ENCODE measurements around the gene RORB.

DNA sequence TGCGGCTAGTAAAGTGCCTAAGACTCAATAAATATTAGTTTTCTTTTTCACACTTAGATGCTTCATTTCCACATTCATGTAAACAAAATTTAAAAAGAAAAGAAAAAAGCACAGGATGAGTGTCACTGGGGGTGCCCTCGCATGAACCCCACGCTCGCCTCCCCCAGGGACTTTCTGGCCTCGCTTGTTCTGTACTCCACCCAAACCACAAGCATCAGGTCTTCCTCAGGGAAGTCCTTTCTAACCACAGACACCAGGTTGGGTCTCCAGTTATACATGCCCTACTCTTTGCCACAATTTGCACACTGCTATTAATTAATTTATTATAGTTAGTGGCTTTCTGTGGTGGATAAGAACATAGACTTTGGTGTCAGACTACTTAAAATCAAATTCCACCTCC, 92.4 kb downstream of the RORB start:
- TF ChIP-seq, protein P1, sequence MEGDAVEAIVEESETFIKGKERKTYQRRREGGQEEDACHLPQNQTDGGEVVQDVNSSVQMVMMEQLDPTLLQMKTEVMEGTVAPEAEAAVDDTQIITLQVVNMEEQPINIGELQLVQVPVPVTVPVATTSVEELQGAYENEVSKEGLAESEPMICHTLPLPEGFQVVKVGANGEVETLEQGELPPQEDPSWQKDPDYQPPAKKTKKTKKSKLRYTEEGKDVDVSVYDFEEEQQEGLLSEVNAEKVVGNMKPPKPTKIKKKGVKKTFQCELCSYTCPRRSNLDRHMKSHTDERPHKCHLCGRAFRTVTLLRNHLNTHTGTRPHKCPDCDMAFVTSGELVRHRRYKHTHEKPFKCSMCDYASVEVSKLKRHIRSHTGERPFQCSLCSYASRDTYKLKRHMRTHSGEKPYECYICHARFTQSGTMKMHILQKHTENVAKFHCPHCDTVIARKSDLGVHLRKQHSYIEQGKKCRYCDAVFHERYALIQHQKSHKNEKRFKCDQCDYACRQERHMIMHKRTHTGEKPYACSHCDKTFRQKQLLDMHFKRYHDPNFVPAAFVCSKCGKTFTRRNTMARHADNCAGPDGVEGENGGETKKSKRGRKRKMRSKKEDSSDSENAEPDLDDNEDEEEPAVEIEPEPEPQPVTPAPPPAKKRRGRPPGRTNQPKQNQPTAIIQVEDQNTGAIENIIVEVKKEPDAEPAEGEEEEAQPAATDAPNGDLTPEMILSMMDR (IDR thresholded peaks at IDR 0.05) = no peak
- TF ChIP-seq POLR2A (IDR thresholded peaks at IDR 0.05) = no peak

Measured in adrenal gland (tissue), 5 donors.